Osteocyte (in vitro differentiated cells): Measurements from ENCODE around the gene ASL. TPM values are rescaled to one million over a fixed set of nuclear protein-coding genes. Genes with fewer than 3 reads are reported as not detected.

Source experiments
- DNase-seq: peaks from one replicate; pipeline ENCODE4 v3.0.0; 2021; ENCODE audit warnings: mixed read lengths; ENCODE audit not compliant: unreplicated experiment; ENCODE audit errors: extremely low spot score
- H3K27ac Mint-ChIP-seq: one replicate; pipeline ENCODE4 v1.8.0; 2021; ENCODE audit warnings: mild to moderate bottlenecking, mixed read lengths; ENCODE audit not compliant: unreplicated experiment
- H3K27me3 Mint-ChIP-seq: one replicate; pipeline ENCODE4 v1.8.0; 2021; ENCODE audit warnings: mixed read lengths; ENCODE audit not compliant: unreplicated experiment
- H3K36me3 Mint-ChIP-seq: one replicate; pipeline ENCODE4 v1.8.0; 2021; ENCODE audit warnings: mixed read lengths; ENCODE audit not compliant: unreplicated experiment
- H3K4me1 Mint-ChIP-seq: one replicate; pipeline ENCODE4 v1.8.0; 2021; ENCODE audit warnings: mixed read lengths; ENCODE audit not compliant: unreplicated experiment
- H3K4me3 Mint-ChIP-seq: one replicate; pipeline ENCODE4 v1.8.0; 2021; ENCODE audit warnings: mild to moderate bottlenecking, moderate library complexity, mixed read lengths; ENCODE audit not compliant: unreplicated experiment
- H3K9me3 Mint-ChIP-seq: one replicate; pipeline ENCODE4 v1.8.0; 2021; ENCODE audit warnings: mixed read lengths; ENCODE audit not compliant: unreplicated experiment
- CTCF ChIP-seq: fragments of 200-600 bp; sonication (generic); IDR thresholded peaks from 2 replicates; pipeline ENCODE4 v1.5.0; 2021; ENCODE audit warnings: antibody characterized with exemption, mild to moderate bottlenecking, moderate library complexity
- total RNA-seq: library from RNA; stranded (reverse); gene quantifications from 2 replicates; pipeline ENCODE4 v1.2.1, GENCODE V29; 2021

Gene ASL
- total RNA-seq, 1 donor from 2014 or later: 23.3 TPM

- no peak for DNase-seq
- peak overlapping the region; percentile 64 for H3K27ac Mint-ChIP-seq
- H3K36me3 Mint-ChIP-seq: no peaks in the 10 kb centered on the region
- no peaks in the 10 kb centered on the region for H3K9me3 Mint-ChIP-seq
- TF ChIP-seq CTCF: no peak
- H3K27me3 Mint-ChIP-seq: no peaks in the 10 kb centered on the region
- peak overlapping the region; percentile 83 for H3K4me3 Mint-ChIP-seq
- peaks cover 14% of the 10 kb centered on the region for H3K4me1 Mint-ChIP-seq
Measured at GRCh38 chr7:66076462-66077329, 1.1 kb downstream of the ASL start.

DNA sequence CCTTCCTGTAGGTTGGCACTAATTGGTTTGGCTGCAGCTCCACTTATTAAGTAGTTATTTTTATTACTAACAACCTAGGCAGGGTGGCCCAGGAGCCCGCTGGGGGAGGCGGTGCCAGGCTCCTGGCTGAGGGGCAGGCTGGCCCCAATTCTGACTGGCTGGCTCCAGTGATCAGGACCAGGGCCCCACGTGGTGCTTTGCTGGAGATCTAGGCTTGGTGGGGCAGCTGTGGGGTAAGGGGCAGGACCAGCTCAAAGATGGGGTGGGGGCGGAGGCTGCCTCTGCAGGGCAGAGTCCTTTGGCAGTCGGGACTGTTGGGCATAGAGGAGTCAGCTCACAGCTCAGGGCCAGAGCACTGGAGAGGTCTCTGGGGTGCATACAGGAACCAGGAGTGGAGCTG lies 2.4 kb downstream of the ASL start:
- H3K9me3 Mint-ChIP-seq: no peaks in the 10 kb centered on the region
- no peak overlapping the region for H3K27ac Mint-ChIP-seq
- peaks cover 14% of the 10 kb centered on the region for H3K4me1 Mint-ChIP-seq
- no peaks in the 10 kb centered on the region for H3K27me3 Mint-ChIP-seq
- H3K4me3 Mint-ChIP-seq: no peak overlapping the region
- no peak for DNase-seq
- TF ChIP-seq CTCF: no peak
- peaks cover 3% of the 10 kb centered on the region for H3K36me3 Mint-ChIP-seq

- Mint-ChIP-seq H3K4me1 (peaks cover 3% of the 10 kb centered on the region), H3K36me3 (peaks cover 6% of the 10 kb centered on the region), H3K4me3 (no peak overlapping the region), H3K27ac (no peak overlapping the region), H3K27me3 (no peaks in the 10 kb centered on the region), H3K9me3 (no peaks in the 10 kb centered on the region)
- DNase-seq: no peak
- no peak for TF ChIP-seq CTCF
Measured at GRCh38 chr7:66082083-66082482, 6.5 kb downstream of the ASL start.

DNA sequence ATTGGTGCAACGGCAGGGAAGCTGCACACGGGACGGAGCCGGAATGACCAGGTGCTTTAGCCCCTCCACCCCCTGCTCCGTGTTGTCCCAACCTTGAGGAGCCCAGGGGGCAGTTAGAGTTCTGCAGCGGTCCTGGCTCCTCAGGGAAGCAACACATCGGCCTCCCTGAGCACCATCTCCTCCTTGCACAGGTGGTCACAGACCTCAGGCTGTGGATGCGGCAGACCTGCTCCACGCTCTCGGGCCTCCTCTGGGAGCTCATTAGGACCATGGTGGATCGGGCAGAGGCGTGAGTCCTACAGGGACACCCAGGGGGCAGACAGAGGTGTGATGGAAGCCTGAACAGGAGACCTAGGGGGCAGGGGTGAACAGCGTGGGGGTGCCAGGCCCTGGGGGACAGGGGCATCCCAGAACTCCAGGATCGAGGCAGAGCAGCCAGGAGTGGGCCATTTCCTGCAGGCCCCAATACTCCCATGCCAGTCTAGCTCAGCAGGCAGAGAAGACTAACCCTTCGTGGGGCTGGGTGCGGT lies 7.3 kb downstream of the ASL start:
- no peaks in the 10 kb centered on the region for H3K4me1 Mint-ChIP-seq
- H3K4me3 Mint-ChIP-seq: no peak overlapping the region
- H3K27me3 Mint-ChIP-seq: no peaks in the 10 kb centered on the region
- TF ChIP-seq CTCF: no peak
- DNase-seq: no peak
- H3K36me3 Mint-ChIP-seq: peaks cover 6% of the 10 kb centered on the region
- no peaks in the 10 kb centered on the region for H3K9me3 Mint-ChIP-seq
- H3K27ac Mint-ChIP-seq: no peak overlapping the region

GRCh38 chr7:66083677-66084076 lies 8.1 kb downstream of the ASL start:
- no peak for TF ChIP-seq CTCF
- Mint-ChIP-seq H3K27ac (no peak overlapping the region), H3K9me3 (no peaks in the 10 kb centered on the region), H3K36me3 (peaks cover 6% of the 10 kb centered on the region), H3K4me3 (no peak overlapping the region), H3K4me1 (no peaks in the 10 kb centered on the region), H3K27me3 (no peaks in the 10 kb centered on the region)
- DNase-seq: no peak
